ENCODE data around the gene C3orf20. TPM values are rescaled to one million over a fixed set of nuclear protein-coding genes. Genes with fewer than 3 reads are reported as not detected.

The C3orf20 gene
- total and polyA plus RNA-seq, 2 of the 13 experiments (the other 11 are each of a cell fraction or from before 2014, with no cell fraction given) = 0.03 to 0.04 TPM

DNA sequence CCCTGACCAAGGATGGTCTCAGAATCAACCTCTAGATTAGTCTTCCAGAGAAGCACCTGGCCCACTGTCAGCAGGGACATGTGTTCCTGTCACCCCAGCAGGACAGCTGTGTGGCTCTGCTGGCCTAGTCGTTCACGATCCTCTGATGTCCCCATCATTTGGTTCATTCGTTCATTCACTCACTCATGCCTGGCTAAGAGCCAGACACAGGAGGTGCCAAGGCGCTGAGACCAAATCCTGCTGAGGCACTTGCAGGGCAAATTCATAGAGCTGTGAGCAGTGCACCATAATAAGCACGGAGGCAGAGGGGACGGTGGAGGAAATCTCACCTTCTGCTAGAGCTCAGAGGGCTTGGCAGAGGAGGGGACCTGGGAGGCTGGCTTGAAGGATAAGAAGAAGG is 93.9 kb downstream of the C3orf20 start:
- H3K4me3 ChIP-seq (replicated peaks in 1 of 3; ENCODE audit: insufficient read depth in 1 of 3, low read depth in 2 of 3, low read length in 3 of 3) = no peak overlapping the region
- no peak for ATAC-seq
- H3K4me2 ChIP-seq (ENCODE audit: low read depth, low read length) = no peak overlapping the region
- no TSS peak for BruUV-seq (replicated peaks)
- no peaks in the 10 kb centered on the region for H3K79me2 ChIP-seq (ENCODE audit: insufficient read depth, low read length)
- no peaks in the 10 kb centered on the region for H3K4me1 ChIP-seq (ENCODE audit: insufficient read depth, low read length)
- H3K36me3 ChIP-seq (replicated peaks in 1 of 2; ENCODE audit: control insufficient read depth in 1 of 2, insufficient read depth in 2 of 2, low read length in 2 of 2) = no peaks in the 10 kb centered on the region
- ChIA-PET CTCF (ENCODE audit: low intra/inter-chr PET ratio, low total read pairs) (no interaction called here), POLR2A (no interaction called here)
- TF ChIP-seq PHF21A (CRISPR knock-in tag; IDR thresholded peaks at IDR 0.05) (no peak), FOXP1 (IDR thresholded peaks at IDR 0.05) (no peak), FOXP1 (CRISPR knock-in tag; IDR thresholded peaks at IDR 0.05) (no peak), ZNF484 (CRISPR knock-in tag; IDR thresholded peaks at IDR 0.05; ENCODE audit: borderline replicate concordance, low read depth) (no peak), ARNT2 (CRISPR knock-in tag; IDR thresholded peaks at IDR 0.05; ENCODE audit: low read depth) (no peak), RAD21 (CRISPR knock-in tag; IDR thresholded peaks at IDR 0.05) (no peak), ELF3 (CRISPR knock-in tag; IDR thresholded peaks at IDR 0.05) (no peak)
- TF ChIP-seq, protein P1, sequence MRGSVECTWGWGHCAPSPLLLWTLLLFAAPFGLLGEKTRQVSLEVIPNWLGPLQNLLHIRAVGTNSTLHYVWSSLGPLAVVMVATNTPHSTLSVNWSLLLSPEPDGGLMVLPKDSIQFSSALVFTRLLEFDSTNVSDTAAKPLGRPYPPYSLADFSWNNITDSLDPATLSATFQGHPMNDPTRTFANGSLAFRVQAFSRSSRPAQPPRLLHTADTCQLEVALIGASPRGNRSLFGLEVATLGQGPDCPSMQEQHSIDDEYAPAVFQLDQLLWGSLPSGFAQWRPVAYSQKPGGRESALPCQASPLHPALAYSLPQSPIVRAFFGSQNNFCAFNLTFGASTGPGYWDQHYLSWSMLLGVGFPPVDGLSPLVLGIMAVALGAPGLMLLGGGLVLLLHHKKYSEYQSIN (CRISPR knock-in tag; IDR thresholded peaks at IDR 0.05; ENCODE audit: borderline replicate concordance) = no peak
- TF ChIP-seq, protein P2, sequence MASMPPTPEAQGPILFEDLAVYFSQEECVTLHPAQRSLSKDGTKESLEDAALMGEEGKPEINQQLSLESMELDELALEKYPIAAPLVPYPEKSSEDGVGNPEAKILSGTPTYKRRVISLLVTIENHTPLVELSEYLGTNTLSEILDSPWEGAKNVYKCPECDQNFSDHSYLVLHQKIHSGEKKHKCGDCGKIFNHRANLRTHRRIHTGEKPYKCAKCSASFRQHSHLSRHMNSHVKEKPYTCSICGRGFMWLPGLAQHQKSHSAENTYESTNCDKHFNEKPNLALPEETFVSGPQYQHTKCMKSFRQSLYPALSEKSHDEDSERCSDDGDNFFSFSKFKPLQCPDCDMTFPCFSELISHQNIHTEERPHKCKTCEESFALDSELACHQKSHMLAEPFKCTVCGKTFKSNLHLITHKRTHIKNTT (CRISPR knock-in tag; IDR thresholded peaks at IDR 0.05) = no peak
- WGBS (ENCODE audit: low lambda C conversion rate) = 27% methylated on average over 5 of the region's 6 CpGs
- FAIRE-seq = no peak
- peaks cover 2 to 59% of the 10 kb centered on the region in 2 experiments; a peak in 3 of 5 replicates for H3K27me3 ChIP-seq (ENCODE audit: control insufficient read depth in 1 of 2, insufficient read depth in 2 of 2, low read length in 2 of 2)
- no peaks in the 10 kb centered on the region for H3K9me3 ChIP-seq (ENCODE audit: low read length)
- H3K27ac ChIP-seq (ENCODE audit: extremely low read length, insufficient read depth, low read length) = no peak overlapping the region
- no peak for DNase-seq (ENCODE audit: low spot score)
- no peak overlapping the region for H2AFZ ChIP-seq (ENCODE audit: low read length)
- no peaks in the 10 kb centered on the region for H4K20me1 ChIP-seq (ENCODE audit: insufficient read depth, low read length)
- intact Hi-C loops (cut with micrococcal nuclease; ENCODE audit: unreplicated experiment) (no loop called here), in situ Hi-C loops (cut with HindIII; ENCODE audit: extremely low pct_ligation_motif_present, low pct_unique_long_range_greater_than_20kb) (no loop called here)
- no peak overlapping the region for H3K9ac ChIP-seq (ENCODE audit: insufficient read depth, low read depth, low read length)

All from HepG2 (cell line).